ENCODE data around the gene GATA5. TPM values are rescaled to one million over a fixed set of nuclear protein-coding genes. Genes with fewer than 3 reads are reported as not detected.

The GATA5 gene
- total and polyA plus RNA-seq, 9 donors, result 0.08 to 5.5 (median 0.92) TPM; not detected in 2

DNA sequence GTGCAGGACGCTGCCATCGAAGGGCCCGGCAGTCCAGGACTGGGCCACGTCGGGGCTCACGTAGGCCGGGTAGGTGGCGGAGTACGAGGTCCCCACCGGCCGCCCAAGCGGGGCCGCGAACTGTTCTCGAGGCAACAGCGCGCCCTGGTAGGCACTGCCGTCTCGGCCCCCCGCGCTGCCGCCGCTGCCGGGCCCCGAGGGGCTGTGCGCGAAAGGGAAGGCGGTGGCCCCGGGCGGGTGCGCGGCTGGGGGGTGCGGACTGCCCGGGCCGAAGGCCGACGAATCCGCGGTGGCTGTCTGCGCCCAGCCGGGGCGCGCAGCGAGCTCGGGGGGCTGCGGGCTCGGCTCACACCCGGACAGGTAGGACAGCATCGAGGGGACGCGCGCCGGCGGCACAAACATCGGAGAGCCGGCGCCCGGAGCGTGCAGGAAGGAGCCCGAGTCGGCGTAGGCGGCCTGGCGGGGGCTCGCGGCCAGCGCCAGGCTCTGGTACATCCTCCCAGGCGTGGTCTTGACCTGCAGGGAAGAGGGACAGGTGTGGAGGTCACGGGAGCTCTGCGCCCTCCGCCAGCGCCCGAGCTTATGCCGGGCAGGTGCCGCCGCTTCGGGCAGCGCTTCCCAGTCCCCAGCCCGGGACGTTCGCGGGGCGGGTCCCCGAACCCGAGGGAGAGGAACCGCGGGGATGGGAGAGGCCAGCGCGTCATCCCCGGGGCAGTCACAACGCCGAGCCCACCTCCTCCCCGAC is 596 bp downstream of the GATA5 start:
- no peak overlapping the region for H3K27ac ChIP-seq
- H3K27me3 ChIP-seq, result peaks cover 16% of the 10 kb centered on the region
- H3K4me1 ChIP-seq (ENCODE audit: insufficient read depth), result peaks cover 1% of the 10 kb centered on the region
- no peaks in the 10 kb centered on the region for H3K9me3 ChIP-seq
- no peaks in the 10 kb centered on the region for H3K36me3 ChIP-seq
- DNase-seq, result no peak
- intact Hi-C loops (cut with DNase I), result no loop called here
- TF ChIP-seq, protein P1, sequence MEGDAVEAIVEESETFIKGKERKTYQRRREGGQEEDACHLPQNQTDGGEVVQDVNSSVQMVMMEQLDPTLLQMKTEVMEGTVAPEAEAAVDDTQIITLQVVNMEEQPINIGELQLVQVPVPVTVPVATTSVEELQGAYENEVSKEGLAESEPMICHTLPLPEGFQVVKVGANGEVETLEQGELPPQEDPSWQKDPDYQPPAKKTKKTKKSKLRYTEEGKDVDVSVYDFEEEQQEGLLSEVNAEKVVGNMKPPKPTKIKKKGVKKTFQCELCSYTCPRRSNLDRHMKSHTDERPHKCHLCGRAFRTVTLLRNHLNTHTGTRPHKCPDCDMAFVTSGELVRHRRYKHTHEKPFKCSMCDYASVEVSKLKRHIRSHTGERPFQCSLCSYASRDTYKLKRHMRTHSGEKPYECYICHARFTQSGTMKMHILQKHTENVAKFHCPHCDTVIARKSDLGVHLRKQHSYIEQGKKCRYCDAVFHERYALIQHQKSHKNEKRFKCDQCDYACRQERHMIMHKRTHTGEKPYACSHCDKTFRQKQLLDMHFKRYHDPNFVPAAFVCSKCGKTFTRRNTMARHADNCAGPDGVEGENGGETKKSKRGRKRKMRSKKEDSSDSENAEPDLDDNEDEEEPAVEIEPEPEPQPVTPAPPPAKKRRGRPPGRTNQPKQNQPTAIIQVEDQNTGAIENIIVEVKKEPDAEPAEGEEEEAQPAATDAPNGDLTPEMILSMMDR (IDR thresholded peaks at IDR 0.05), result no peak
- no peak for TF ChIP-seq EP300 (IDR thresholded peaks at IDR 0.05)
- no peak for TF ChIP-seq POLR2A (IDR thresholded peaks at IDR 0.05)
- peak overlapping the region; percentile 35 for H3K4me3 ChIP-seq
- 3 to 8% (median 3%) methylated on average over 64 to 93 of the region's 93 CpGs for WGBS, 3 donors

DNA sequence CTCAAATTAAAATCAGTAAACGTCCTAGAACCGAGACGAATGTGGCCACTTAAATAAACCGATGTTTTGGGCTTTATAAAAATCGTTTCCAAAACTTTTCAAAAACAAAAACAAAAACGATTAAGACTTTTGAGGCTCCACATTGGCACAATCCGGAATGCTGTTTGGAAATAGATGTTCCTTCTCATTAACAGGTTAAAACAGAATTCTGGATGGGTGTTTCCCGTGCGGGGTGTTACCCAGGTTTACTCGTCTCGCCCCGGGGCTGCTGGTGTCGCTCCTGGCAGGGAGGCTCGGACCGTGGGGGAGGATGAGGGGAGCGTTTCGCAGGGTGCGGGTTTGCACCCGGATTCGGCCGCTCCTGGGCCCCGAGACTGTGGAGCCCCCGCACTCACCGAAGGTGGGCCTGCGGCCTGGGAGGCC is 1.2 kb downstream of the GATA5 start:
- 10 to 36% (median 16%) methylated on average over 25 of the region's 25 CpGs for WGBS, 3 donors
- TF ChIP-seq EP300 (IDR thresholded peaks at IDR 0.05) (no peak), POLR2A (IDR thresholded peaks at IDR 0.05) (no peak)
- TF ChIP-seq, protein P1 (IDR thresholded peaks at IDR 0.05), result no peak
- Histone ChIP-seq H3K27ac (no peak overlapping the region), H3K4me3 (peak overlapping the region; percentile 35), H3K4me1 (ENCODE audit: insufficient read depth) (peaks cover 1% of the 10 kb centered on the region), H3K36me3 (no peaks in the 10 kb centered on the region), H3K9me3 (no peaks in the 10 kb centered on the region), H3K27me3 (peaks cover 16% of the 10 kb centered on the region)
- no peak for DNase-seq
- intact Hi-C loops (cut with DNase I), result no loop called here

DNA sequence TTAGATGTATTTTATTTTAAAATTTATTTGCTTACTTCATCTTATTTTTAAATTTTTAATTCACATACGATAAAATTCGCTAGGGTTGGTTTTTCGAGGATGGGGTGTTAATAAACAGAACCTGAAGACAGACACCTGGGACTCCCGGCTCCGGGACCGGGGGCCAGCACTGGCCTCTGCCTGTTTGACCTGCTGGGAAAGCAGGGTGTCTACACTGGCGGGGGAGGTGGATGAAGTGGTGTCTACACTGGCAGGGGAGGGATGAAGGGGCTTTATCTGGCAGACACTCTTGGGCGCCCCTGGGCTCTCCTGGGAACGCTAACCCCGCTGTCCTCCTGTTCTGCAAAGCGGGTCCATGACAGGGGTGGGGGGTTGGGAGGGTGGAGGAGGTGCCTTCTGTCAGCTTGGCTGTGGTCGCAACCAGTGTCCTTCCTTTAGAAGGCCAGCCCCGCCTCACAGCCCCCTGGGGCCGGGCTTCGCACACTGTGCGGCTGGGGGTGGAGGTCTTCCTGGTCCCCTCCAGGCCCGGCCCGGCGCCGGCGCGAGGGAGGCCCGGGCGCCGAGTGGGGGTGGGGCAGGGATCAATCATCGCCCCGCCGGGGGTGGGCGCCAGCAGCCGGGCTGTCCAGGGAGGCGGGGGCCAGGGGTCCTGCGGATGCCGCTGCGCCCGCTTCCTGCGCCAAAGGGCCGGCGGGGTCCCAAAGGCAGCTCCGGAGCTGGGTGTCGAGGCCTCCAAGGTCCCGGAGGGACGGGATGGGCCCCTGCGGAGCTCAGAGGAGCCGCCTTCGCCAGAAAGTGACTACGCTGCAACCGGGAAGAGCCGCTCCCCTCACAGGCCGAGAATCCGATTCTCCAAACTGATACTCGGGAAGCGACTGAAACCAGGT is 1.8 kb downstream of the GATA5 start:
- intact Hi-C loops (cut with DNase I), result no loop called here
- 33 to 42% (median 36%) methylated on average over 47 to 52 of the region's 52 CpGs for WGBS, 3 donors

DNA sequence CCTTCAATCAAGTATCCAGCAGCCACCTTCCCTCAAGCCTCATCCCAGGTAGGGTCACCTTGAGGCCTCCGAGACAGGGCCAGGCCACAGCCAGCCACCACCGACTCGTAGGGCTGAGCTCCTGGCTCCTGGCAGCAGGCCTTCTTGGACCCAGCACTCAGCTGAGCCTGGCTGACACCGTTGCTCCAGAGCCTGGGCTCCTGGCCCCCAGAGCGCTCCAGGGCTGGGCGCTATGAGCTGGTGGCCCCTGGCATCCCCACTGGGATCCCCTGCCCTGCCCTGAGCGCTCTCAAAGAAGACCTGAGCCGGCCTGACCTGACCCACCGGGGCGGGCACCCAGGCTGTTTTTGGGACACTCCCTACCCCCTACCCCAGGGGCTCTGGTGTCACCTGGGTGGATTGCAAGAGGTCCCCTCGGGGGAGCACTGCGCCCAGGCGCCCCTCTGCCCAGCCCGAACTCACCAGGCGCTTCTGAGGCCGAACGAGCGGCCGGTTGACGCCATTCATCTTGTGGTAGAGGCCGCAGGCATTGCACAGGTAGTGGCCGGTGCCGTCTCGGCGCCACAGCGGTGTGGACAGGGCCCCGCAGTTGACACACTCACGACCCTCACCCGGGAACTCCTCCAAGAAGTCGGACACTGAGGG is 2.7 kb downstream of the GATA5 start:
- WGBS, 3 donors, result 79 to 87% (median 81%) methylated on average over 22 to 30 of the region's 30 CpGs
- Histone ChIP-seq H3K36me3 (no peaks in the 10 kb centered on the region), H3K9me3 (no peaks in the 10 kb centered on the region), H3K27me3 (peaks cover 16% of the 10 kb centered on the region), H3K27ac (no peak overlapping the region), H3K4me3 (no peak overlapping the region), H3K4me1 (ENCODE audit: insufficient read depth) (peaks cover 1% of the 10 kb centered on the region)
- DNase-seq, result no peak
- TF ChIP-seq POLR2A (IDR thresholded peaks at IDR 0.05), result no peak
- TF ChIP-seq EP300 (IDR thresholded peaks at IDR 0.05), result no peak
- TF ChIP-seq, protein P1 (IDR thresholded peaks at IDR 0.05), result no peak
- intact Hi-C loops (cut with DNase I), result no loop called here

More for the DNA sequence above, 1.8 kb downstream of the GATA5 start:
- peaks cover 16% of the 10 kb centered on the region for H3K27me3 ChIP-seq
- no peaks in the 10 kb centered on the region for H3K9me3 ChIP-seq
- no peak overlapping the region for H3K27ac ChIP-seq
- H3K4me3 ChIP-seq, result no peak overlapping the region
- no peak for DNase-seq
- no peaks in the 10 kb centered on the region for H3K36me3 ChIP-seq
- H3K4me1 ChIP-seq (ENCODE audit: insufficient read depth), result peaks cover 1% of the 10 kb centered on the region
- TF ChIP-seq EP300 (IDR thresholded peaks at IDR 0.05) (no peak), POLR2A (IDR thresholded peaks at IDR 0.05) (no peak)
- TF ChIP-seq, protein P1 (IDR thresholded peaks at IDR 0.05), result no peak

Measured in ovary (tissue), 9 donors.